ENCODE results near the gene LAYN. TPM values are rescaled to one million over a fixed set of nuclear protein-coding genes. Genes with fewer than 3 reads are reported as not detected.
A peak's percentile ranks its signal among the peaks of the same experiment; 100 is the strongest.

The LAYN gene
- total and polyA plus RNA-seq, 12 donors: 1.6 to 4.9 (median 4.0) TPM

DNA sequence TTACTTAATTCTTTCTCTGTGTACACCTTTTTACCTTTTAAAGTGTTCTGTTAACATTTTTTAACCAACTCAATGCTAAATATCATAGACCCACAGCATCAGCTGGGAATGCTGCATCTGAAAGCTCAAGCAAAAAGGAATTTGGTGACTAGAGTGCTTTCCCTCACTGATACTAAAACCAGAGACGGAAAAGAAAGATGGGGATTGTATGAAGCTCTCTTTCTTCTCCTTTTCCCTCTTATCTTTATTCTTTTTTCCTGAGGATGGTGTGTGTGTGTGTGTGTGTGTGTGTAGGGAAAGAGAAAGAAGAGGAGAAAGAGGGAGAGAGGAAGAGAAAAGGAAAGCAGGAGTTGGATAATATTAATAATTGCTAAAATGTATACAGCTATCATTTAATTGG lies 57.6 kb downstream of the LAYN start:
- Histone ChIP-seq H3K4me1 (peaks cover 0 to 19% (median 9%) of the 10 kb centered on the region in 9 donors), H3K9me3 (peaks cover 0 to 6% (median 0%) of the 10 kb centered on the region in 11 donors), H3K27ac (peak overlapping the region in 1 of 10 donors; percentile 9), H3K4me3 (peak overlapping the region in 5 of 10 donors; percentile 8 to 33 (median 16)), H3K36me3 (no peaks in the 10 kb centered on the region), H3K27me3 (no peaks in the 10 kb centered on the region)
- WGBS, 2 donors: 48 to 66% methylated on average over 1 of the region's 1 CpG
- TF ChIP-seq, protein P1, sequence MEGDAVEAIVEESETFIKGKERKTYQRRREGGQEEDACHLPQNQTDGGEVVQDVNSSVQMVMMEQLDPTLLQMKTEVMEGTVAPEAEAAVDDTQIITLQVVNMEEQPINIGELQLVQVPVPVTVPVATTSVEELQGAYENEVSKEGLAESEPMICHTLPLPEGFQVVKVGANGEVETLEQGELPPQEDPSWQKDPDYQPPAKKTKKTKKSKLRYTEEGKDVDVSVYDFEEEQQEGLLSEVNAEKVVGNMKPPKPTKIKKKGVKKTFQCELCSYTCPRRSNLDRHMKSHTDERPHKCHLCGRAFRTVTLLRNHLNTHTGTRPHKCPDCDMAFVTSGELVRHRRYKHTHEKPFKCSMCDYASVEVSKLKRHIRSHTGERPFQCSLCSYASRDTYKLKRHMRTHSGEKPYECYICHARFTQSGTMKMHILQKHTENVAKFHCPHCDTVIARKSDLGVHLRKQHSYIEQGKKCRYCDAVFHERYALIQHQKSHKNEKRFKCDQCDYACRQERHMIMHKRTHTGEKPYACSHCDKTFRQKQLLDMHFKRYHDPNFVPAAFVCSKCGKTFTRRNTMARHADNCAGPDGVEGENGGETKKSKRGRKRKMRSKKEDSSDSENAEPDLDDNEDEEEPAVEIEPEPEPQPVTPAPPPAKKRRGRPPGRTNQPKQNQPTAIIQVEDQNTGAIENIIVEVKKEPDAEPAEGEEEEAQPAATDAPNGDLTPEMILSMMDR (IDR thresholded peaks at IDR 0.05): no peak
- DNase-seq: no peak
- intact Hi-C loops (cut with DNase I): loop anchor here in 2 of 10 donors (5.0 kb wide), 1 partner anchor 244 kb away; no protein-coding TSS in a partner anchor
- no peak for ATAC-seq

DNA sequence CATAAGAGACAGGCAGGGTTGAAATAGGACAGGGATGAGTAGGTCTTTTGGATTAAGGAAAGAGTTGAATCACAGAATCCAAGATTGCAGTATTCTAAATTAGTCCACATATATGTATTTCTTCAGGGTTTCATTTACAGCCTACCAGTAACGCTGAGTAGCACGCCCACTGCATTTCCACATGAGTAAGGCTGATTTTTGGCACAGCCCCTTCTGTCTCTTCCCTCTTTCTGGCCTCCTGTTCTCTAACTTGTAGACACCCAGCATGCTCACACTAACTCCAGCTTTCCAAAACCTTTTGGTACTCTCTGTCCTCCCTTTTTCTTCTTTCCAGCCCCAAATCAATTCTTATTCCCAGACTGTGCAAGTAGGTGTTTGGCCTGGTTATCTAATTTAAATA lies 58.0 kb downstream of the LAYN start:
- 48 to 77% methylated on average over 2 of the region's 2 CpGs for WGBS, 2 donors
- H3K36me3 ChIP-seq: no peaks in the 10 kb centered on the region
- no peak for ATAC-seq
- TF ChIP-seq, protein P1 (IDR thresholded peaks at IDR 0.05): no peak
- no peak for DNase-seq
- H3K4me3 ChIP-seq: no peak overlapping the region
- no peaks in the 10 kb centered on the region for H3K27me3 ChIP-seq
- peak overlapping the region in 1 of 10 donors; percentile 9 for H3K27ac ChIP-seq
- peaks cover 0 to 23% (median 13%) of the 10 kb centered on the region in 9 donors for H3K4me1 ChIP-seq
- peaks cover 0 to 6% (median 0%) of the 10 kb centered on the region in 11 donors for H3K9me3 ChIP-seq
- intact Hi-C loops (cut with DNase I): loop anchor here in 2 of 10 donors (5.0 kb wide), 1 partner anchor 244 kb away; no protein-coding TSS in a partner anchor

- ATAC-seq (peak in 1 of 8 donors; percentile 1), DNase-seq (no peak)
- TF ChIP-seq, protein P1 (IDR thresholded peaks at IDR 0.05): no peak
- Histone ChIP-seq H3K27ac (peak overlapping the region; percentile 88 to 99 (median 98)), H3K27me3 (no peaks in the 10 kb centered on the region), H3K36me3 (no peaks in the 10 kb centered on the region), H3K4me3 (peak overlapping the region; percentile 15 to 98 (median 94)), H3K9me3 (no peaks in the 10 kb centered on the region), H3K4me1 (peaks cover 4 to 54% (median 36%) of the 10 kb centered on the region in 9 donors)
- WGBS, 2 donors: 15 to 16% methylated on average over 9 of the region's 9 CpGs
- intact Hi-C loops (cut with DNase I): loop anchor here (1.0 to 10.0 kb wide), 8 partner anchors 103 to 241 kb away; no protein-coding TSS in a partner anchor
Measured at GRCh38 chr11:111601636-111601978, 61.1 kb downstream of the LAYN start.

GRCh38 chr11:111601979-111602864 lies 61.7 kb downstream of the LAYN start, which contains the start of gene SIK2:
SIK2 (plus strand) TSS chr11:111602449; CDS start chr11:111602564, 115 bp downstream.
- H3K36me3 ChIP-seq: no peaks in the 10 kb centered on the region
- peak; percentile 94 to 95 for DNase-seq
- peaks cover 4 to 60% (median 43%) of the 10 kb centered on the region in 9 donors for H3K4me1 ChIP-seq
- peak; percentile 94 to 97 (median 96) for ATAC-seq
- no peaks in the 10 kb centered on the region for H3K9me3 ChIP-seq
- H3K27me3 ChIP-seq: no peaks in the 10 kb centered on the region
- intact Hi-C loops (cut with DNase I): loop anchor here (1.0 to 10.0 kb wide), 12 partner anchors 103 to 240 kb away; partner anchors contain the start of gene PPP2R1B (in 1 of the 10)
- WGBS, 2 donors: 0 to 1% methylated on average over 94 to 100 of the region's 100 CpGs
- peak within 1 kb of the TSS; percentile 88 to 99 (median 98) for H3K27ac ChIP-seq
- TF ChIP-seq, protein P1 (IDR thresholded peaks at IDR 0.05): peak; percentile 83 to 99 (median 94)
- peak within 1 kb of the TSS; percentile 58 to 98 (median 94) for H3K4me3 ChIP-seq
